Measurements from ENCODE around the gene KIF18B.

The KIF18B gene

GRCh38 chr17:44947461-44948314 is at the start of gene KIF18B:
Gene KIF18B (minus strand): TSS chr17:44947773. CDS start chr17:44936344, 11,429 bp downstream.
- DNase-seq (ENCODE audit: low spot score): peak; percentile 98

- no peak for DNase-seq (ENCODE audit: low spot score)
Observed at GRCh38 chr17:44996304-44996703, 48.7 kb upstream of the KIF18B start.

GRCh38 chr17:44995436-44996001 is 47.9 kb upstream of the KIF18B start:
- no peak for DNase-seq (ENCODE audit: low spot score)

GRCh38 chr17:44992242-44992939 is 44.8 kb upstream of the KIF18B start:
- no peak for DNase-seq (ENCODE audit: low spot score)

GRCh38 chr17:44990994-44991393 is 43.4 kb upstream of the KIF18B start:
- DNase-seq (ENCODE audit: low spot score): no peak

GRCh38 chr17:44989552-44990138 is 42.1 kb upstream of the KIF18B start:
- no peak for DNase-seq (ENCODE audit: low spot score)

GRCh38 chr17:44988044-44988942 is 40.7 kb upstream of the KIF18B start:
- no peak for DNase-seq (ENCODE audit: low spot score)

GRCh38 chr17:44983563-44983962 is 36.0 kb upstream of the KIF18B start:
- no peak for DNase-seq (ENCODE audit: low spot score)

GRCh38 chr17:44982113-44982702 is 34.6 kb upstream of the KIF18B start:
- DNase-seq (ENCODE audit: low spot score): no peak

- DNase-seq (ENCODE audit: low spot score): no peak
Observed at GRCh38 chr17:44981221-44981968, 33.8 kb upstream of the KIF18B start.

GRCh38 chr17:44979426-44979995 is 31.9 kb upstream of the KIF18B start:
- DNase-seq (ENCODE audit: low spot score): no peak

GRCh38 chr17:44978807-44979206 is 31.2 kb upstream of the KIF18B start:
- DNase-seq (ENCODE audit: low spot score): no peak

GRCh38 chr17:44977814-44978550 is 30.4 kb upstream of the KIF18B start:
- DNase-seq (ENCODE audit: low spot score): no peak

- no peak for DNase-seq (ENCODE audit: low spot score)
Observed at GRCh38 chr17:44977065-44977464, 29.5 kb upstream of the KIF18B start.

- no peak for DNase-seq (ENCODE audit: low spot score)
Observed at GRCh38 chr17:44976206-44976605, 28.6 kb upstream of the KIF18B start.

GRCh38 chr17:44972953-44973352 is 25.4 kb upstream of the KIF18B start:
- no peak for DNase-seq (ENCODE audit: low spot score)

- DNase-seq (ENCODE audit: low spot score): no peak
Observed at GRCh38 chr17:44971776-44972483, 24.4 kb upstream of the KIF18B start.

- DNase-seq (ENCODE audit: low spot score): no peak
Observed at GRCh38 chr17:44970136-44970741, 22.7 kb upstream of the KIF18B start.
